GM19351 (cell line): Measurements from ENCODE around the gene BRAT1.
"Not testable (repeated sequence)": the region's sequence is repeated elsewhere in the genome, so short reads cannot be mapped to it uniquely, and the experiment has no call there.

ENCODE experiments used
- ATAC-seq: cut with Tn5 transposase; IDR thresholded peaks from one replicate; pipeline ENCODE4 v1.9.1; 2021; ENCODE audit warnings: mild to moderate bottlenecking, moderate library complexity; ENCODE audit not compliant: unreplicated experiment

Gene BRAT1

GRCh38 chr7:2564970-2565540, 9.7 kb upstream of the BRAT1 start:
- no peak for ATAC-seq

- ATAC-seq, result not testable (repeated sequence)
Observed at GRCh38 chr7:2563955-2564354, 8.6 kb upstream of the BRAT1 start.

DNA sequence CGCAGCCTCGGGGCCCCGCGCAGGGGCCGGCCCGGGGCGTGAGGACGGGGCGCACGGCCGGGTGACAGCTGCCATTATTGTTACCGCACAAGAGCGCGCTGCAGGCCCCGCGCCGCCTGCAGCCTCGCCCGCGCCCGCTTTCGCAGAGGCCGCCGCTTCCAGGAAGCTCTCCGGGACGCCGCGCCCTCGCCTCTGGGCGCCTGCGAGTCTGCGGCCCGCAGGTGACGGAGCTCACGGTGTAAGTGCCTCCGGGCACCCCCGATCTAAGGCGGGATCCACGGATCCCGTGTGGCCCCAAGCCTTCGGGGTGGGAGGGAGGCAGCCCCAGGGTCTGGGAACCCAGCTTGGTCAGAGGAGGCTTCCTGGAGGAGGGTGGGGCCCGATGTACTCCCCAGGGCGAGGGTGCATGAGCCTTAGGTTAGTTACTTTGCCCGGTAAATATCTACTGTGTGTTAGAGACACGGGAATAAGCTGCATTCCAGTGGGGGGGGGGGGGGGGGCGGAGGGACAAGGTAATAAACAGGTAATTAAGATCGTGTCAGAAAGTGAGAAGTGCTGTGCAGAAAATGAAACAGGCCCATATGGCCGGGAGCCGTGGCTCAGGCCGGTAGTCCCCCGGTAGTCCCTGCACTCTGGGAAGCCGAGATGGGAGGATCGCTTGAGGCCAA, 4.1 kb upstream of the BRAT1 start:
- ATAC-seq, result no peak

- ATAC-seq, result peak; percentile 53
Observed at GRCh38 chr7:2558629-2559282, 3.4 kb upstream of the BRAT1 start, which contains the start of gene IQCE. IQCE (plus strand) TSS chr7:2558979; CDS start chr7:2559182, 203 bp downstream.

DNA sequence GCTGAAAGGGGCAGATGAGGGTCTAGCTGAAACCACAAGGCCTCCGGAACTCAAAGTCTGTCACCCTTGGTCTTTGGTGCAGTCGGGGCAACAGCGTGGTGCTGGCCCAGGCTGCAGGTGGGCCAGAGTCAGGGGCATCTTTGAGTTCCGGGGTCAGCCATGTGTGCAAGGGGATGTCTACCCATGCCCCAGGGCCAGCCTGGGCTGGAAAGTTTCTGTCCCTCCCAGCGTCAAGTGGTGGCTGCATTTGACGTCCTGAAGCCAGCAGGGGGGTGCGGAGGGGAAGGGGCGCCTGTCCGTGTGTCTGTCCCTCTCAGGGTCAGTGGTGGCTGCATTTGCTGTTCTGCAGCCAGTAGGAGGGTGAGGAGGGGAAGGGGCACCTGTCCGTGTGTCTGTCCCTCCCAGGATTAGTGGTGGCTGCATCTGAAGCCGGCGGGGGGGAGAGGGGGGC, 638 bp downstream of the BRAT1 start:
- no peak for ATAC-seq

- no peak for ATAC-seq
Observed at GRCh38 chr7:2553831-2554581, 1.3 kb downstream of the BRAT1 start.

DNA sequence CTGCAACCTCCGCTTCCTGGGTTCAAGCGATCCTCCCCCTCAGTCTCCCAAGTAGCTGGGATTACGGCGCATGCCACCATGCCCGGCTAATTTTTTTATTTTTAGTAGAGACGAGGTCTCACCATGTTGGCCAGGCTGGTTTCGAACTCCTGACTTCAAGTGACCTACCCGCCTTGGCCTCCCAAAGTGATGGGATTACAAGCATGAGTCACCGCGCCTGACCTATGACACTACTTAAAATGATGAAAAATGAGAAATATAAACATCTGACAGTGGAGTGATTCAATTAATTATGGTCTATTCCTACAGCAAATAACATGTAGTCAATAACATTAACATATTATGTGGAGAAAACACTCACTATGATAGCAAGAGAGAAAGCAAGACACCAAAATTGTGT, 2.2 kb downstream of the BRAT1 start:
- no peak for ATAC-seq

DNA sequence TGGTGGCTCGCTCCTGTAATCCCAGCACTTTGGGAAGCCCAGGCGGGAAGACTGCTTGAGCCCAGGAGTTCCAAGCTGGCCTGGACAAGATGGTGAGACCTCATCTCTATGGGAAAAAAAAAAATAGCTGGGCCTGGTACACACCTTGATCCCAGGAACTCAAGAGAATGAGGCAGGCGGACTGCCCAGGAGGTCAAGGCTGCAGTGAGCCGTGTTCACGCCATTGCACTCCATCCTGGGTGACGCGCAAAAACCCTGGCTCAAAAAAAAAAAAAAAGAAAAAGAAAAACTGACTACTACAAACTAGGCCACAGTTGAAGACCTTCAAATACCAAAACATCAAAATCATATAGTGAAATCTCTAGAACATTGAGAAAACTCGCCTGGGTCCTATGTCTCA, 3.9 kb downstream of the BRAT1 start:
- no peak for ATAC-seq

- no peak for ATAC-seq
Observed at GRCh38 chr7:2546776-2547586, 8.3 kb downstream of the BRAT1 start.

GRCh38 chr7:2545746-2546425, 9.4 kb downstream of the BRAT1 start:
- no peak for ATAC-seq

DNA sequence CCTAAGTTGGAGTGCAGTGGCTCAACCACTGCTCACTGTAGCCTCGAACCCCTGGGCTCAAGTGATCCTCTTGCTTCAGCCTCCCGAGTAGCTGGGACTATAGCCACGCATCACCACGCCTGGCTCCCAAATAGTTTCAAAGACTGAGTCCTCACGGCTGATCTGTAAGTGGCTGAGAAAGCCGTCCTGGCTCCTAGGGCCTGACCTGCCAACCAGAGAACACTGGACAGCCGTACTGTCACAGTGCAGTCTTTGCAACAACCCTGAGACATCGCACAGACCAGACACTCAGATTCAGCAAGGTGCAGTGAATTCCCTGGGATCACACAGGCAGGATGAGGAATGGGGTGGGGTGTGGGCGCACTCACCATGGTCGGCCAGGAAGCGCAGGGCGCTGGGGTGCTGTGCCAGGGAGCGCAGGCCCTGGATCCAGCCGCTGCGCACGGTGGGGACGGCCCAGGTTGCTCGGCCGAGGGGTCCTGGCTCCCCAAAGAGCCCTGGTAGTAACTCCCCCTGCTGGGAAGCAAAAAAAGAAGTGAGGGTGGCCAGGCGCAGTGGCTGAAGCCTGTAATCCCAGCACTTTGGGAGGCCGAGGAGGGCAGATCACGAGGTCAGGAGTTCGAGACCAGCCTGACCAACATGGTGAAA, 10.7 kb downstream of the BRAT1 start:
- no peak for ATAC-seq

- ATAC-seq, result no peak
Observed at GRCh38 chr7:2542916-2543871, 12.1 kb downstream of the BRAT1 start.

DNA sequence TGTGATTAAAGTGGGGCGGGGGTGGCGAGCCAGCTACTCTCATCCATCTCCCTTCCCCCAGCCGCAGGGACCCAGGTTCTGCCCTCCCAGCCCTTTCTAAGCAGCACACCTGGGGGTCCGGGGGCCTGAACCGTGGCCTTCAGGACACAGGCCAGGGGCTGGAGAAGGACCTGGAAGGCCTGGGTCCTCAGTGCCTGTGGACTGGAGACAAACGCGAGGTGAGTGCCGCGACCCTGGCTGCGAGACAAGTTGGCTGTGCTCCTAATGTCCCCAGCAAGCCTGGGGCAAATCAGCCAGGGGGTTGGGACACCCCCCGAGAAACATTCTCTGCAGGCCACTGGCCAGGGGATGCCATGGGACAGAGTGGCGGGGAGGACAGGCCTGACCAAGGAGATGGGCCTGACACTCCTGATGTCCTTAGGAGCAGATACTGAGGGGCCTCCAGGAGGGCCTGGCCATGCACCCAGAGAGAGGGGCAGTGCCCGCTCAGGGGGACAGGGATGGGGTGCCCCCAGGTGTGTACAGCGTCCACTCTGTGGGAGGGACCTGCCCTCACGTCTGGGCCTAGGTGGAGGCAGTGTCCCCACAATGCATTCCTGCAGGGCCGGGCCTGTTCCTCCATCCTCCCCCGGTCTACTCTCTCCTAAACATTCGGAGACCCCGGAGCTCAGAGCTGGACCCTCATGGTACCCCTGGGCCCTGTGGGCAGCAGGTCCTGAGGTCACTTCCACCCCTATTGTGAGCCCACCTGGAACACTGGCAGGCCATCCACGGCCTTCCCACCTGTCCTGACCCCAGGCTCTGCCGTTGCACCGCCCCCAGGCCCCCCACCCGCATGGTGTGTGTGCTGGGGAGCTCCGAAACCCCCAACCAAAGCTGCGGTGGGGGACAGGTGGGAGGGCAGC, 13.1 kb downstream of the BRAT1 start:
- ATAC-seq, result no peak

GRCh38 chr7:2541291-2542010, 13.9 kb downstream of the BRAT1 start:
- no peak for ATAC-seq

- no peak for ATAC-seq
Observed at GRCh38 chr7:2540641-2541051, 14.7 kb downstream of the BRAT1 start.

DNA sequence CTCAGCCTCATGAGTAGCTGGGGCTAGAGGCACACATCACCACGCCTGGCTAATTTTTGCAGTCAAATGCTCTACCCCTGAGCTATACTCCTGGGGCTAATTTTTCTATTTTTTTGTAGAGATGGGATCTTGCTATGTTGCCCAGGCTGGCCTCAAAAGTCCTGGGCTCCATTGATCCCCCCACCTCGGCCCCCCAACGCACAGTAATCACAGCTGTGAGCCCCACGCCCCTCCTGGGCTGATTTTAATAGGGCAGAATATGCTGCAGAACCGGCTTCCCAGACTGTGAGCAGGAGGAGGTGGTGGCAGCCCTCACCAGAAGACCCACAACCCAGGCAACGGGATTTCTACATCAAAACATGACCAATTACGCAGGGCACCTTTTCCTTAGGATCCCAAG, 15.2 kb downstream of the BRAT1 start:
- ATAC-seq, result no peak
